Caco-2 (cell line): Measurements from ENCODE around the gene GPC6. TPM values are rescaled to one million over a fixed set of nuclear protein-coding genes. Genes with fewer than 3 reads are reported as not detected.

ENCODE experiments used
- BruUV-seq: library from RNA; stranded (reverse); fragments of 400-500 nt; replicated peaks from 2 replicates; lab custom pipeline; 2021; lab: Mats Ljungman, UMichigan
- CTCF ChIA-PET: fragments of 300-600 bp; sonication (Branson Sonifier 250); formaldehyde crosslinking; loops from one replicate; lab custom pipeline; 2022; ENCODE audit warnings: antibody characterized with exemption; lab: Charles Lee
- POLR2A ChIA-PET: fragments of 300-600 bp; sonication (Branson Sonifier 250); formaldehyde crosslinking; loops from one replicate; lab custom pipeline; 2022; ENCODE audit warnings: antibody characterized with exemption; lab: Charles Lee
- DNase-seq, 2 experiments: peaks; one replicate each; pipeline versions ENCODE4 v3.0.0 to v3.0.0-alpha.2; 2020 to 2022
- H3K27me3 ChIP-seq: replicated peaks from 2 replicates; pipeline ENCODE4 v1.6.0; 2011; ENCODE audit warnings: low read length; ENCODE audit not compliant: control insufficient read depth, insufficient read depth
- H3K36me3 ChIP-seq: 2 replicates; pipeline ENCODE4 v1.5.1; 2011; ENCODE audit warnings: low read length; ENCODE audit not compliant: control insufficient read depth, insufficient read depth
- H3K4me1 ChIP-seq: fragments of 250-450 bp; sonication (Bioruptor Pico); 2 replicates; pipeline ENCODE4 v1.5.1; 2020; ENCODE audit warnings: mild to moderate bottlenecking
- H3K4me3 ChIP-seq: 2 replicates; pipeline ENCODE4 v1.5.1; 2011; ENCODE audit warnings: low read depth, mild to moderate bottlenecking, control low read depth, low read length
- H3K9me3 ChIP-seq: fragments of 250-450 bp; sonication (Bioruptor Pico); 2 replicates; pipeline ENCODE4 v1.5.1; 2020; ENCODE audit warnings: mild to moderate bottlenecking, moderate library complexity
- H3K27ac Mint-ChIP-seq: one replicate; pipeline ENCODE4 v1.8.0; 2022; ENCODE audit warnings: mixed read lengths; ENCODE audit not compliant: unreplicated experiment
- H3K27me3 Mint-ChIP-seq: one replicate; pipeline ENCODE4 v1.8.0; 2022; ENCODE audit warnings: mixed read lengths; ENCODE audit not compliant: insufficient read depth, unreplicated experiment
- H3K36me3 Mint-ChIP-seq: one replicate; pipeline ENCODE4 v1.8.0; 2022; ENCODE audit warnings: mild to moderate bottlenecking, mixed read lengths; ENCODE audit not compliant: insufficient read depth, unreplicated experiment
- H3K4me1 Mint-ChIP-seq: one replicate; pipeline ENCODE4 v1.8.0; 2022; ENCODE audit warnings: low read depth, mixed read lengths; ENCODE audit not compliant: unreplicated experiment
- H3K4me3 Mint-ChIP-seq: one replicate; pipeline ENCODE4 v1.8.0; 2022; ENCODE audit warnings: mild to moderate bottlenecking, moderate library complexity, mixed read lengths; ENCODE audit not compliant: unreplicated experiment
- H3K9me3 Mint-ChIP-seq: one replicate; pipeline ENCODE4 v1.8.0; 2022; ENCODE audit warnings: mixed read lengths; ENCODE audit not compliant: unreplicated experiment
- intact Hi-C: fragments of 100-400 bp; cut with micrococcal nuclease; formaldehyde crosslinking; loops from one replicate; pipeline ENCODE4 v1.10.0; 2022; ENCODE audit not compliant: unreplicated experiment
- total RNA-seq: library from RNA; stranded (reverse); gene quantifications from 2 replicates; pipeline ENCODE4 v1.2.3, GENCODE V29; 2022
- TF ChIP-seq, protein P1 (sequence below), 2 experiments: fragments of 200-600 bp in 1 of 2; IDR thresholded peaks; 1 replicate in 1 of 2; 2 replicates in 1 of 2; pipeline versions ENCODE4 v1.5.1 to v1.8.0; 2011 to 2022; ENCODE audit warnings: antibody characterized with exemption in 1 of 2, control low read depth in 1 of 2, inconsistent platforms in 1 of 2, low read depth in 1 of 2, low read length in 1 of 2, mild to moderate bottlenecking in 1 of 2, moderate library complexity in 1 of 2; ENCODE audit not compliant: insufficient read depth in 1 of 2, severe bottlenecking in 1 of 2, unreplicated experiment in 1 of 2

The GPC6 gene
- total RNA-seq, 1 experiment from 2014 or later = 0.16 TPM

DNA sequence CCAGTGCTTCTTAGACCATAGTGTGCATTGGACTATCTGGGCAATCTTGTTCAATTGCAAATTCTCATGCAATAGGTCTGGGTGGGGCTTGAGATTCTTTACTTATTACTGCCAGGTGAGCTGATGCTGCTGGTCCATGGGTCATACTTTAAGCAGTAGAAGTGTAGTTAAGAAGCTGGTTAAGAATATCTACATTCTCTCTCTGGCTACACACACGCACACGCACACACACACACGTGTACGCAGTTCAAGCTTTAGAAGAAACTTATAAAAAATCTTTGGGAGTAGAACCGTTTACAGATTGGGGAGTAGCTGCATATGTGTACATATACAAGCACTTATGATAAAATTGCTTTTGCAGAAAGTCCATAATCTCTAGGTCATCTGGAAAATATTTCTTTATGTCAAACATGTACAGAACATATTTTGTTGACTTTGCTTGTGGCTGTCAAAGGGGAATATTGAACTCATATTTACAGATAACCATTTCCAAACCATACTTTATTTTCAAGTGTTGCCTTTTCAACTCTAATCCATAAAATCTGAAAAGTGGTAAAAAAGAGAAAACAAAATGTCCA is 99.7 kb downstream of the GPC6 start:
- intact Hi-C loops = no loop called here
- Histone ChIP-seq H3K27me3 (no peaks in the 10 kb centered on the region), H3K4me1 (peaks cover 6% of the 10 kb centered on the region; the same call in 1 of the 2 replicates), H3K9me3 (no peaks in the 10 kb centered on the region), H3K36me3 (no peaks in the 10 kb centered on the region), H3K4me3 (no peak overlapping the region)
- no TSS peak for BruUV-seq
- Mint-ChIP-seq H3K27ac (no peak overlapping the region), H3K36me3 (no peaks in the 10 kb centered on the region), H3K4me3 (no peak overlapping the region), H3K4me1 (no peaks in the 10 kb centered on the region), H3K27me3 (no peaks in the 10 kb centered on the region), H3K9me3 (no peaks in the 10 kb centered on the region)
- POLR2A ChIA-PET = no interaction called here
- TF ChIP-seq, protein P1, sequence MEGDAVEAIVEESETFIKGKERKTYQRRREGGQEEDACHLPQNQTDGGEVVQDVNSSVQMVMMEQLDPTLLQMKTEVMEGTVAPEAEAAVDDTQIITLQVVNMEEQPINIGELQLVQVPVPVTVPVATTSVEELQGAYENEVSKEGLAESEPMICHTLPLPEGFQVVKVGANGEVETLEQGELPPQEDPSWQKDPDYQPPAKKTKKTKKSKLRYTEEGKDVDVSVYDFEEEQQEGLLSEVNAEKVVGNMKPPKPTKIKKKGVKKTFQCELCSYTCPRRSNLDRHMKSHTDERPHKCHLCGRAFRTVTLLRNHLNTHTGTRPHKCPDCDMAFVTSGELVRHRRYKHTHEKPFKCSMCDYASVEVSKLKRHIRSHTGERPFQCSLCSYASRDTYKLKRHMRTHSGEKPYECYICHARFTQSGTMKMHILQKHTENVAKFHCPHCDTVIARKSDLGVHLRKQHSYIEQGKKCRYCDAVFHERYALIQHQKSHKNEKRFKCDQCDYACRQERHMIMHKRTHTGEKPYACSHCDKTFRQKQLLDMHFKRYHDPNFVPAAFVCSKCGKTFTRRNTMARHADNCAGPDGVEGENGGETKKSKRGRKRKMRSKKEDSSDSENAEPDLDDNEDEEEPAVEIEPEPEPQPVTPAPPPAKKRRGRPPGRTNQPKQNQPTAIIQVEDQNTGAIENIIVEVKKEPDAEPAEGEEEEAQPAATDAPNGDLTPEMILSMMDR (IDR thresholded peaks at IDR 0.05; ENCODE audit: insufficient read depth in 1 of 2, low read depth in 1 of 2, low read length in 1 of 2, severe bottlenecking in 1 of 2, unreplicated experiment in 1 of 2) = no peak
- no peak for DNase-seq
- CTCF ChIA-PET = no interaction called here

GRCh38 chr13:93328943-93329342 is 102.3 kb downstream of the GPC6 start:
- ChIA-PET POLR2A (no interaction called here), CTCF (no interaction called here)
- no peaks in the 10 kb centered on the region for H3K4me1 Mint-ChIP-seq
- intact Hi-C loops = no loop called here
- no TSS peak for BruUV-seq
- H3K9me3 Mint-ChIP-seq = no peaks in the 10 kb centered on the region
- H3K4me3 Mint-ChIP-seq = no peak overlapping the region
- Histone ChIP-seq H3K4me1 (peaks cover 6% of the 10 kb centered on the region; the same call in 1 of the 2 replicates), H3K27me3 (no peaks in the 10 kb centered on the region), H3K9me3 (no peaks in the 10 kb centered on the region), H3K4me3 (no peak overlapping the region), H3K36me3 (no peaks in the 10 kb centered on the region)
- DNase-seq = no peak
- no peaks in the 10 kb centered on the region for H3K27me3 Mint-ChIP-seq
- TF ChIP-seq, protein P1 (IDR thresholded peaks at IDR 0.05; ENCODE audit: insufficient read depth in 1 of 2, low read depth in 1 of 2, low read length in 1 of 2, severe bottlenecking in 1 of 2, unreplicated experiment in 1 of 2) = no peak
- H3K36me3 Mint-ChIP-seq = no peaks in the 10 kb centered on the region
- no peak overlapping the region for H3K27ac Mint-ChIP-seq

GRCh38 chr13:93336728-93337127 is 110.1 kb downstream of the GPC6 start:
- no peak for DNase-seq
- Histone ChIP-seq H3K4me3 (no peak overlapping the region), H3K27me3 (no peaks in the 10 kb centered on the region), H3K36me3 (no peaks in the 10 kb centered on the region), H3K9me3 (peaks cover 7% of the 10 kb centered on the region; the same call in 1 of the 2 replicates), H3K4me1 (no peaks in the 10 kb centered on the region)
- ChIA-PET CTCF (no interaction called here), POLR2A (no interaction called here)
- Mint-ChIP-seq H3K4me3 (no peak overlapping the region), H3K27ac (no peak overlapping the region), H3K4me1 (no peaks in the 10 kb centered on the region), H3K9me3 (peaks cover under 1% of the 10 kb centered on the region), H3K27me3 (no peaks in the 10 kb centered on the region), H3K36me3 (no peaks in the 10 kb centered on the region)
- BruUV-seq = no TSS peak
- intact Hi-C loops = no loop called here
- TF ChIP-seq, protein P1 (IDR thresholded peaks at IDR 0.05; ENCODE audit: insufficient read depth in 1 of 2, low read depth in 1 of 2, low read length in 1 of 2, severe bottlenecking in 1 of 2, unreplicated experiment in 1 of 2) = no peak
